NCI-H1436 treated with DMSO at 0.1 percent for 48 hours (cell line): Measurements from ENCODE around the gene RGS19.
"Not testable (repeated sequence)": the region's sequence is repeated elsewhere in the genome, so short reads cannot be mapped to it uniquely, and the experiment has no call there.

ENCODE experiments used
- DNase-seq: peaks from one replicate; lab custom pipeline; 2025; lab: John Stamatoyannopoulos, UW

RGS19 gene, protein sequence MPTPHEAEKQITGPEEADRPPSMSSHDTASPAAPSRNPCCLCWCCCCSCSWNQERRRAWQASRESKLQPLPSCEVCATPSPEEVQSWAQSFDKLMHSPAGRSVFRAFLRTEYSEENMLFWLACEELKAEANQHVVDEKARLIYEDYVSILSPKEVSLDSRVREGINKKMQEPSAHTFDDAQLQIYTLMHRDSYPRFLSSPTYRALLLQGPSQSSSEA

DNA sequence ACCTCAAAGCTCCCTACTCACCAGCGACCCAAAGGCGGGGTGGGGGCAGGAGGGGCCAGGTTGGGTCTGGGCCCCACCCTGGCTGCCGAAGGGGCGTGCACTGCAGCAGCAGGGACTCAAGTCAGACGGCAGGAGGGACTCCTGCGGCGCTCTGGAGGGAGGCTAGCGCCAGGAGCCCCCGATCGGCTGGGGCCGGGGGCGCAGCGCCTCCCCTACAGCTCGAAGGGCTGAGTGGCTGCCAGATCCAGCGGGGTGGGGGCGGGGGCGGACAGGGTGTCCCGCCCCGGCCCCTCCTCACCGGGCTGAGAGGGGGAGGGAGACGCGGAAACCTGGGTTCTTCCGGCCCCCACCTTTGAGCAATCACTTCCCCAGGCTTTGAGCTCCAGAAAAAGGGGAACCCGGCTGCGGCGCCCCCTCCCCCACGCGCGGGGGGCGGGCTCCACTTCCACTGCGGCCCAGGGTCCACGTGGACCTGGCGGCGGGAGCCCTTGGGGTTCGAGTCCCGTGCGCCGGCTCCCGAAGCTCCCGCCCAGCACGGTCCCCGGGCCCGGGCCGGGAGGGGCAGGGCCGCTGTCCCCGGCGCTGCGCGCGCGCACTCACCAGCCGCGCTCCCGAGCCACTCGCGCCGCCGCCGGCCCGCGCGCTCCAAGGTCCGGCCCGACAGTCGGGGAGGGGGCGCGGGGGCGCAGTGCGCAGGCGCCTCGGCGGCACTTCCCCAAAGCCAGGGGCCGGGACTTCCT lies at the start of gene RGS19:
Gene RGS19 (minus strand): TSS at position 246 of the 740 bp plus-strand sequence. CDS start 2,632 bp downstream, outside the sequence.
- no peak for DNase-seq

DNA sequence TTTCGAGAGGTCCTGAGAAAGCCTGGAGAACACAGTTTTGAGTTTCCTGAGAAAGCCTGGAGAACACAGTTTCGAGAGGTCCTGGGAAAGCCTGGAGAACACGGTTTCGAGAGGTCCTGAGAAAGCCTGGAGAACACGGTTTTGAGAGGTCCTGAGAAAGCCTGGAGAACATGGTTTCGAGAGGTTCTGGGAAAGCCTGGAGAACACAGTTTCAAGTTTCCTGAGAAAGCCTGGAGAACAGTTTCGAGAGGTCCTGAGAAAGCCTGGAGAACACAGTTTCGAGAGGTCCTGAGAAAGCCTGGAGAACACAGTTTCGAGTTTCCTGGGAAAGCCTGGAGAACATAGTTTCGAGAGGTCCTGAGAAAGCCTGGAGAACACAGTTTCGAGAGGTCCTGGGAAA lies 44.2 kb upstream of the RGS19 start:
- not testable (repeated sequence) for DNase-seq

DNA sequence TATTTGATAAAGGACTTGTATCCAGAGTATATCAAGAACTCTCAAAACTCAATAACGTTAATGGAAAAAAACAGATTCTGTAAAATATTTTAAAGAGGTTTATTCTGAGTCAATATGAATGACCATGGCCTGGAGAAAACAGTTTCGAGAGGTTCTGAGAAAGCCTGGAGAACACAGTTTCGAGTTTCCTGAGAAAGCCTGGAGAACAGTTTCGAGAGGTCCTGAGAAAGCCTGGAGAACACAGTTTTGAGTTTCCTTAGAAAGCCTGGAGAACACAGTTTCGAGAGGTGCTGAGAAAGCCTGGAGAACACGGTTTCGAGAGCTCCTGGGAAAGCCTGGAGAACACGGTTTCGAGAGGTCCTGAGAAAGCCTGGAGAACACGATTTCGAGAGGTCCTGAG lies 43.6 kb upstream of the RGS19 start:
- not testable (repeated sequence) for DNase-seq

DNA sequence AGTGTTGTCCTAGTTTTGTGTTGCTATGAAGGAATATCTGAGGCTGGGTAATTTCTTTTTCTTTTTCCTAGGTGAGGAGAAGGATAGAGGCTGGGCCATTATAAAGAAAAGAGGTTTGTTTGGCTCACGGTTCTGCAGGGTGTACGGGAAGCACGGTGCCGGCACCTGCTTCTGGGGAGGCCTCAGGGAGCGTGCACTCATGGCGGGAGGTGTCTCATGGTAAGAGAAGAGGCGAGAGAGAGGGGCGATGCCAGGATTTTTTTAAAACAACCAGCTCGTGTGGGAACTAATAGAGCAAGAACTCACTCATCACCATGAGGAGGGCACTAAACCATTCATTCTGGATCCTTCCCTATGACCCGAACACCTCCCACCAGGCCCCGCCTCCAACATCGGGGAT lies 42.3 kb upstream of the RGS19 start:
- no peak for DNase-seq

DNA sequence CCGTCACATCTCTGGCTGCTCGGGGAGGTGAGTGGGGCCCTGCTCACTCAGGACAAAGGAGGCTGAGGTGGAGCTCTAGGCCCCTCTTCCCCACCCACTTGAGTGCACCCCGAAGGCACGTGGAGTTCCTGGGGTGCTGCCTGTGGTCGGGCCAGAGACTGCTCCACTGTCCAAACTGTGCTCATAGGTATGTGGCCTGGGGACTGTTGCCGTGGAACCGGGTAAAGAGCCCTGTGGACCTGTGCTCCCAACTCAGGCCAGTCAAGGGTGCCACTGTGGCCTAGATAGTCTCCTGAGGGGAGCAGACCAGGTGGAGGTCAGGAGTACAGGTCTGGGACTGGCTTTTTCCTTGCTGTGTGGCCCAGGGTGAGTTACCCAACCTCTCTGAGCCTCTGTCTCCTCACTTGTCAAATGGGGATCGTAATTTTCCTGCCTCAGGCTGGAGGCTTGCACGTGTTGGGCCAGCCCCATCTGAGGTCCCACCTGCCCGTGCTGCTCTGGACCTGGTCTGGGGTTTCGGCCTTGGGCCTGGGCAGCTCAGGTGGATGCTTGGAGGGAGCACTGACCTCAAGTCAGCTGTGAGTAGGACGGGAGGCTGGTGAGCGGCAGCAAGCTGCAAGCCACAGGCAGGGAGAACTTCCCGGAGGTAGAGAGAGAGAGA lies 40.5 kb upstream of the RGS19 start:
- DNase-seq: no peak

DNA sequence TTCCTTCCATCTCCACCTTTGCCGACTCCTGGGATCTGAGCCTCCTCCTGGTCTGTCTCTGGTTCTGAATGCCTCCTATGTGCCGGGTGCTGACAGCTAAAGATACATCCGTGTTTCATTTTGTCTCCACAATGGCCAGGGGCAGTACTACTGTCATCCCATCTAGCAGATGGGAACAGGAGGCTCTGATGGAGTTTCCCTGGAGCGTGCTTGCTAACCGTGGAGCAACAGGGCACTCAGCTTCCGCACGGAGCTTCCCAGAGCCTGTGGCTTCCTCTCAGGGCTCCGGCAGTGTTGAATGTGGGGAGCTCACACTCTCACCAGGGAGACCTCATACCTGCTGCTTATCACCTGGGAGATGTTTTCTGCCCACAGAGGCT lies 40.0 kb upstream of the RGS19 start:
- DNase-seq: no peak

DNA sequence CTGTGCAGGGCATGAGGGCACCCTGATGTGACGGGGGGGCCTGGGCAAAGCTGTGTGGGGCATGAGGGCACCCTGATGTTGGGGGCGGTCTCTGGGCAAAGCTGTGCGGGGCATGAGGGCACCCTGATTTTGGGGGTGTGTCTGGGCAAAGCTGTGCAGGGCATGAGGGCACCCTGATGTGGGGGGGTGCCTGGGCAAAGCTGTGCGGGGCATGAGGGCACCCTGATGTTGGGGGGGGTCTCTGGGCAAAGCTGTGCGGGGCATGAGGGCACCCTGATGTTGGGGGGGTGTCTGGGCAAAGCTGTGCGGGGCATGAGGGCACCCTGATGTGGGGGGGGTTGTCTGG lies 38.1 kb upstream of the RGS19 start:
- DNase-seq: not testable (repeated sequence)

DNA sequence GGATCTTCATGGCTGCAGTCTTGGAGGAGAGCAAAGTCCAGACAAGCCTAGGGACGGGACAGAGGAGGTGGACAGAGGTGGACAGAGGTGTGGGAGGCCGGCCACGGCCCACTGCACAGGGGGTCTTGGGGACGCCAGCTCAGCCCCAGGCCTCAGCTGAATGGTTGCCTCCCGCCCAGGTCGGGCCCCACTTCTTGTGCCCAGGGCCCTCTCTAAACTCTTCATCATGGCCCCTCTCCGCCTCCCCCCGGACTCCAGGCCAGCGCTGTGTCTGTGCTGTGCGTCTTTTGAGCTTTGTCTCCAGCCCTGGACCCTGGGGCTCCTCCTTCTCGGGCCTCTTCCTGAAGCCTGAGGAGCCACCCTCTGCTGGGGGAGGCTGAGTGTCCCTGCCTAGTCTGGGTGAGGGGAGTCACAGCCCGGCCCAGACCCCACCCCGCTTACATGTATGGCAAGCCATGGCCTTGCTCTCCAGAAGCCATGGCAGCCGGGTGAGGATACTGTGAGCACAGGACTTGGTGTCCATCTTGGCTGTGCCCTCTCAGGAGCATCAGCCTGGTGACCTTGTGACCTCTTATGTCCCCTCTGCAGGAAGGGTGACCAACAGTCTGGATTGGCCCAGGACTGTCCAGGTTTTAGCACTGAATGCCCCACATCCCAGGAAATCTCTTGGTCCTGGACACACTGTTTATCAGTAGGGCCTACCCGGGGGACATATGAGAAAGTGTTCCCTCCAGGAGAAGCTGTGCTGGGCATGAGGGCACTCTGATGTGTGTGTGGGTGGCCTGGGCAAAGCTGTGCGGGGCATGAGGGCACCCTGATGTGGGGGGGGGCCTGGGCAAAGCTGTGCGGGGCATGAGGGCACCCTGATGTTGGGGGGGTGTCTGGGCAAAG lies 37.5 kb upstream of the RGS19 start:
- no peak for DNase-seq

DNA sequence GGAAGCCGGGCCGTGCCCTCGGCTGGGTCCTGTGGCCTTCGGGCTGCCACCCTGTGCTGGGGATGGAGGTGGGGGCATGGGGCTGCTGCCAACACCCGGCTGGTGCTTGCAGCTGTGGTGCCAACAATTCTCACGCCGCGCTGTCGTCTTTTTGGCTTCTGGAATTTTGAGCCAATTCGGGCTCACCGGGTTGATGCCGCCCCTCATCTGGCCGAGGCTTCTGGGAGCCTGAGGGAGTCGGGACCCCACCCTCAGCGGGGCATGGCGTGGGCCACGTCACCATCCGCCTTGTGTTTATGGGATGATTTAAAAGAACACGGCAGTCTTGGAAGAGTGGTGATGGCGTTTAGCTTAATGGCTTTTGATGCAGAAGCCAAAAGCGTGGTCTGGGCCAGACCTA lies 36.7 kb upstream of the RGS19 start:
- no peak for DNase-seq

DNA sequence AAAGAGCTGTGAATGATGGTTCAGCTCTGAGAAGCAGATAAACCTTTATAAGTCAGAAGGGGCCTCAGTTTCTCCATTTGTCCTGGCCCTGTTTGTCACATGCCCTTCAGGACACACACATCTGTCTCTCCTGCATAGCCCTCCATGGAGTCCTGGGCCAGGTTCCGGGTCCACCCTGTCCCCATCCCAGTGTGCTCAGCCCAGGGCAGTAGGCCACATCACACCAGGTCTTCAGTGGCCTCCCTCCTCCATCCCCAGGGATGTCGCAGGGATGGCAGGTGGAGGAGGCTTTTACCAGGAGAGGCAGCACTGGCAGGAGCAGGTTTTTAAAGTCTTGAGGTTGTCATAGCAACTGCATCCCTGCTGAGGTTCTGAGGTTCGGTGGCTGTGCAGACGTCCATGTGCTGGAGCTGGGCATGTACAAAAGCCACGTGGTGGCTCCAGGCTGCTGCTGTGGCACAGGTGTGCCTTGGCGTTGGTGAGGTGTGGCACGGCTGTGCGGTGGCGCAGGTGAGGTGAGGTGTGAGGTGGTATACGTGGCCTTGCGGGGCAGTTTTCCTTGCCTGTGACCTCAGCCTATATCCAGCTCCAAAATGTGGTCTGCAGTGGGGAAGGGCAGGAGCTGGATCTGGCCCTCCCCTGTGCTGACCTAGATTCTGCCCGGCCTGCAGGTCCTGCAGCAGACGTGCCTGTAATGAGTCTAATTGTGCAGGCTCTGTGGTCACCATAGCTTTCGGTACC lies 36.0 kb upstream of the RGS19 start:
- no peak for DNase-seq

DNA sequence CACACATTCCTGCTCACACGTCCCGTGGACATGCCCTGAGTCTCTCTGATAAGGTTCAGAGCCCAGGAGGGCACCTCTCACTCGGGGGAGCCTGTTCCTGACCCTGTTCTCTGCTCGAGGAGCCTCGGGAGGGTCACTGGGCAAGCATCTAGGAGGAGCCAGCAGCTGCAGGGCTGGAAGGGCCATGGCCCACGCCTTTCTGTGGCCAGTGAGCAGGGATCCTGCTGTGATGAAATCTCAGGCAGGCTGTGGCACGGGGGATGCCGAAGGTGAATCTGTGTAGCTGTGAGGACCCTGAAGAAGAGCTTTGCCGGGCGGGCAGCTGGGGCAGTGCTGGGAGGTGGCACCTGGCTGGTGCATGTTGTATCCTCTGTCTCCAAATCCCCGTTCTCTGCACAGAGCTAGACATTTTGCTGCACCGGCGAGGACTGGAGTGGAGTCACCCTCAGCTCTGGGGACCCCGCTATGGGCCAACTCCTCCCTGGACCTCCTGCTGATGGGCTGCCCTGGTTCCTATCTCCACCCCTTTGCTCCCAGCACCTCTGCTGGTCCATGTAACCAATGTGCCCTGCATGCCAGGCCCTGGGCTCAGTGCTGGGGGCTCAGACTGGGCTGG lies 35.1 kb upstream of the RGS19 start:
- no peak for DNase-seq

DNA sequence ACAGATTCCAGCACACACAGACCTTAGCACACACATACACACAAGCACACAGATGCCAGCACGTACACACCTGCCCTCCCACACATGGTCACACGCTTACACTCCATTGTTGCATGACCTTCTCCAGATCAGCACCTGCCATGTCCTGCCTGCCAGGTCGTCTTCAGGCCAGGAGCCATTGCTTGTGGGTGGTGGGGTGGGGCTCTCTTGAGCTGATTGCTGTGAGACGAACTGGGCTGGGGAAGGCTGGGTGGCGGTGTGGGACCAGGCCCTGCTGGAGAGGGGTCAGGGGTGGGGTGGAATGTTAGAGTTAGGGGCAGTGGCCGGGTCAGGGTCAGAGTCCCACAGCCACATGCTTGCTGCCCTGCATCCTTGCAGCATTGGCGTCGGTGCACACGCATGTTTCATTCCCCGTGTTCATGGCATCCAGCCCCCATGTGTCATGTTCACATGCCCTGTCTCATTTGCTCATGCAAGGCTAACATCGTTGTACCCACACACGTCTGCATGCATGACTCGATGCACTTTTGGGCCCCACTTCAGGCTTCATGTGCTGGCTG lies 34.6 kb upstream of the RGS19 start:
- DNase-seq: no peak

DNA sequence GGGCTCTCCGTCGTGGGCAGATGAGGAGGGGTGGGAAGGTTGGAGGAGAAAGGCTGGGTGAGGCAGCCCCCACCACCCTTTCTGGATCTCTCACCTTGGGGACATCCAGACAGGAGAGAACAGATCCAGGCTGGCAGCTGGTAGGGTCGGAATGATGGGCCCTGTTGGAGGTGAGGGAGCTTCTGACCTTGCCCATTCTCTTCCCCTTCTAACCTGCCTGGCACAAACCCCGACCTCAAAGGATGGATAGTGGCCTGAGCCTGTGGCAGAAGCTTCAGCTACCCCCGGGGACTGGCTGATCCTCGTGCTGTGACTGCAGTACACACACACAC lies 34.1 kb upstream of the RGS19 start:
- DNase-seq: no peak

DNA sequence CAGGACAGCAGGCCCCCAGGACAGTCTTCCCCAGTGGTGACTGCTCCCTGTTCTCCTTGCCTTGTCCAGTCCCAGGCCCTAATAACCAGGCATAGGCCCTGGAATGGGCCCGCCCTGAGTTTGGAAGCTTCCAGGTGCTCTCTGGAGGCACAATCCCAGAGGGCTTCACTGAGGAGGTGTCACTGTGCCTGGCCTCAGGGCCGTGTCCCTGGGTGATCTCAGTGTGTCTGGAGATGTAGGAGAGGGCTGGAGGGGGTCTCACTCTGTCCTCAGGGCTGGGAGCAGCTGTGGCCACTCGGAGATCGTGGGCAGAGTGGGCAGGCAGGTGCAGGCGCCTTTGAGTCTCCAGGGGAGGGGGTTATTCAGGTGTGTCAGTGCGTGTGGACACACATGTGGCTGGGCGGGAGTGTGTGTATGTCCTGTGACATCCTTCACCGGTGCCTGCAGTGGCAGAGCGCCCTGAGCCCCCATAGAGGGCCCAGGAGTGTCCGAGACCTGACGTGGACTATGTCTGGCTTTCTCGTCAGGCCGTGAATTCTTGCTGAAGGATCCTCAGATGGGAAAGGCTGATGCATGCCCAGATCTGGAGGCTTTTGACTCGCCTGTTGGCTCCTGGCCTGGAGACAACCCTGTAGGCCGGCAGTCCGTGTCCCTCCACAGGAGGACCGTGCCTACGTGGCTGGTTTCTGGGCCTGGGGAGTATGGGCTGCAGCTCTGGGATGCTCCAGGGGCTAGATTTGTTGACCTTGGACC lies 33.5 kb upstream of the RGS19 start:
- DNase-seq: no peak

DNA sequence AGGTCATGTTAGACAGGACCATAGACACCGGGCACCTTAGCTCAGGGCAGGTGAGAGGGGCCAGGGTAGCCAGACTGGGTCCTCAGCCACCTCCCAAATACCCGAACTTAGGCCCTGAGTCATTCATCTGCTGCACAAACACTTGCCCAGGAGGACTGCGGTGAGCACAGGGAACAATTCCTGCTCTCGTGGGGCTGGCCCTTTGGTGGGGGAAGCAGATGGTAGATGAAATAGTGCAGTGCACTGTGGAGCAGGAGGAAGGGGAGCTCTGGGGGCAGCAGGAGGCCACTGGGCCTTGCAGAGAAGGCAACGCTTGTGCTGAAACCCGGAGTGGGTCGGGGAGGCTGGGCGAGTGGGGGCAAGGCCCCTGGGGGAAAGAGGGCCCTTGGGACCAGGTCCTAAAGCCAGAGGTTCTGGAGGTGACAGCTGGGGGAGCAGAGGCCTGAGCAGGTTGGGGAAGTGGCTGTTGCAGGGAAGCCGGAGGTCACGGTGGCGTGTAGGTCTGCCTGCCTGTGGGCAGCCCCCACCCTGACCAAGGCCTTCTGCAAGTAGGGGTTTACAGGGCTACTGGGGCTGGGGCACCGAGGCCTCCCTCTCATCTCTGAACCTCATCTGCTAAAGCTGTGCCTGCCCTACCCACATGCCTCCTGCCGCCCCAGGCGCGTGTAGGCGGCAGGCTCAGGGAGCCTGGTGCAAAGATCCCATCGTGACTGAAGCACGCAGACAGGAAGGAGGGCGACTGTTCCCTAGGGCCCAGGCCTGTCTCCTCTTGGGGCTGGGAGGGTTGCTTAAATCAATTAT lies 32.7 kb upstream of the RGS19 start:
- no peak for DNase-seq

DNA sequence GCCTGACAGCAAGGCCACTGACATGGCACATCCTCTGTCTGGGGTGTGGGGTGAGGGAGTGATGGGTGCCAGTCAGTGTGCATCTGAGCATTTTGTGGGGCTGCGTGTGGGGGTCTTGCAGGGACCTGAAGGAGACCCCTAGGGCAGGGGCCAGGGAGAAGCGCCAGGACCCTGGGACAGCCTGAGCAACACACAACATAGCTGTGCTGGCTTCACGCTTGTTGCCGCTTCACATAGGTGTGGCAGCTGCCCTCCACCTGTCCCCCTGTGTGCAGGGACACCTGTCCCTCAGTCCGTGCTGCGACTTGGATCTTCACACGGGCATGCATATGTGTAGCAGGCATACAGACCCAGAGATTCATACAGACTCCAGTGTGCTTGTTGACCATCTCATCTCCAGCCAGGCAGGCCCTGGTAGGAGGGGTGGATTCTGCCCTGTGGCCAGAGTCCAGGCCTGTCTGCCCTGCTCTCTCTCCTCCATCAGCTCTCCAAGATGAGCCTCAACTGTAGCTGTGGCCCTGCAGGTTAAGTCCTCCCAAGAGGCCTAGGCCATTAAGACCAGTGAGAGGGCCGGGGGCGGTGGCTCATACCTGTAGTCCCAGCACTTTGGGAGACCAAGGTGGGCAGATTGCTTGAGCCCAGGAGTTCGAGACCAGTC lies 31.2 kb upstream of the RGS19 start:
- DNase-seq: no peak

DNA sequence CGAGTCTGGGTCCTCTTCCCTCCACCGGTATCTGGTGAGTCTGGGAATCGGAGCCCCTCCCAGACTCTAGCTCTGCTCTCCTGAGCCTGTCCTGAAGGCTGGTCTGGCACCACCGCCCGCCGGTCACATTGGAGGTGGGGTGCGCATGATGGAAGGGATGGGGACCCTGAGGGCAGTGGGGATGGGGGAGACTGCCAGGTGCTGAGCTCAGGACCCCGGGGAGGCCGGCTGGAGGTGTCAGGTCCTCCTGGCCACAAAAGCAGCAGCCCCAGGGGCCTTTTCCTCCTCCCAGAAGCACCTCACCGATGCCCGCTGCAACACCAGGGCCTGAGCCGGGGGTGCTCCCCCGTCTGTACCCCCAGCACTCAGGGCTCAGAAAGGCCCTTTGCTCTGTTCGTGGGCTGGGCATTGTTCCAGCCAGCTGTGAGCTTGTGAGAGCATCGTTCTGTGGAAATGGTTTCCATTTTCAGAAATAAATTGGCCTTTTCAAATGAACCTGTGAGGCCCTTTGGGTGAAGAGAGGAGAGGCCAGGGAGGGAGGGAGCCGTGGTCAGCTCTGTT lies 30.6 kb upstream of the RGS19 start:
- DNase-seq: no peak
